Measurements from ENCODE around the gene PTPRK.
A peak's percentile ranks its signal among the peaks of the same experiment; 100 is the strongest.

DNA sequence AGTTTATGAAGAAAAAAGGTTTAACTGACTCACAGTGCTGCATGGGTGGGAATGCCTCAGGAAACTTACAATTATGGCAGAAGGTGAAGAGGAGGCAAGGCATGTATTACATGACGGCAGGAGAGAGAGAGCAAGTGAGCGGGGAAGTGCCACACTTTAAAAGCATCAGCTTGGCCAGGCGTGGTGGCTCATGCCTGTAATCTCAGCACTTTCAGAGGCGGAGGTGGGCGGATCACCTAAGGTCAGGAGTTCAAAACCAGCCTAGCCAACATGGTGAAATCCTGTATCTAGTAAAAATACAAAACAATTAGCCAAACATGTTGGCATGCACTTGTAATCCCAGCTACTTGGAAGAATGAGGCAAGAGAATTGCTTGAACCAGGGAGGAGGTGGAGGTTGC, 406.2 kb downstream of the PTPRK start:
- TF ChIP-seq, protein P1, sequence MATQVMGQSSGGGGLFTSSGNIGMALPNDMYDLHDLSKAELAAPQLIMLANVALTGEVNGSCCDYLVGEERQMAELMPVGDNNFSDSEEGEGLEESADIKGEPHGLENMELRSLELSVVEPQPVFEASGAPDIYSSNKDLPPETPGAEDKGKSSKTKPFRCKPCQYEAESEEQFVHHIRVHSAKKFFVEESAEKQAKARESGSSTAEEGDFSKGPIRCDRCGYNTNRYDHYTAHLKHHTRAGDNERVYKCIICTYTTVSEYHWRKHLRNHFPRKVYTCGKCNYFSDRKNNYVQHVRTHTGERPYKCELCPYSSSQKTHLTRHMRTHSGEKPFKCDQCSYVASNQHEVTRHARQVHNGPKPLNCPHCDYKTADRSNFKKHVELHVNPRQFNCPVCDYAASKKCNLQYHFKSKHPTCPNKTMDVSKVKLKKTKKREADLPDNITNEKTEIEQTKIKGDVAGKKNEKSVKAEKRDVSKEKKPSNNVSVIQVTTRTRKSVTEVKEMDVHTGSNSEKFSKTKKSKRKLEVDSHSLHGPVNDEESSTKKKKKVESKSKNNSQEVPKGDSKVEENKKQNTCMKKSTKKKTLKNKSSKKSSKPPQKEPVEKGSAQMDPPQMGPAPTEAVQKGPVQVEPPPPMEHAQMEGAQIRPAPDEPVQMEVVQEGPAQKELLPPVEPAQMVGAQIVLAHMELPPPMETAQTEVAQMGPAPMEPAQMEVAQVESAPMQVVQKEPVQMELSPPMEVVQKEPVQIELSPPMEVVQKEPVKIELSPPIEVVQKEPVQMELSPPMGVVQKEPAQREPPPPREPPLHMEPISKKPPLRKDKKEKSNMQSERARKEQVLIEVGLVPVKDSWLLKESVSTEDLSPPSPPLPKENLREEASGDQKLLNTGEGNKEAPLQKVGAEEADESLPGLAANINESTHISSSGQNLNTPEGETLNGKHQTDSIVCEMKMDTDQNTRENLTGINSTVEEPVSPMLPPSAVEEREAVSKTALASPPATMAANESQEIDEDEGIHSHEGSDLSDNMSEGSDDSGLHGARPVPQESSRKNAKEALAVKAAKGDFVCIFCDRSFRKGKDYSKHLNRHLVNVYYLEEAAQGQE (IDR thresholded peaks at IDR 0.05) = no peak
- TF ChIP-seq, protein P2, sequence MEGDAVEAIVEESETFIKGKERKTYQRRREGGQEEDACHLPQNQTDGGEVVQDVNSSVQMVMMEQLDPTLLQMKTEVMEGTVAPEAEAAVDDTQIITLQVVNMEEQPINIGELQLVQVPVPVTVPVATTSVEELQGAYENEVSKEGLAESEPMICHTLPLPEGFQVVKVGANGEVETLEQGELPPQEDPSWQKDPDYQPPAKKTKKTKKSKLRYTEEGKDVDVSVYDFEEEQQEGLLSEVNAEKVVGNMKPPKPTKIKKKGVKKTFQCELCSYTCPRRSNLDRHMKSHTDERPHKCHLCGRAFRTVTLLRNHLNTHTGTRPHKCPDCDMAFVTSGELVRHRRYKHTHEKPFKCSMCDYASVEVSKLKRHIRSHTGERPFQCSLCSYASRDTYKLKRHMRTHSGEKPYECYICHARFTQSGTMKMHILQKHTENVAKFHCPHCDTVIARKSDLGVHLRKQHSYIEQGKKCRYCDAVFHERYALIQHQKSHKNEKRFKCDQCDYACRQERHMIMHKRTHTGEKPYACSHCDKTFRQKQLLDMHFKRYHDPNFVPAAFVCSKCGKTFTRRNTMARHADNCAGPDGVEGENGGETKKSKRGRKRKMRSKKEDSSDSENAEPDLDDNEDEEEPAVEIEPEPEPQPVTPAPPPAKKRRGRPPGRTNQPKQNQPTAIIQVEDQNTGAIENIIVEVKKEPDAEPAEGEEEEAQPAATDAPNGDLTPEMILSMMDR (IDR thresholded peaks at IDR 0.05; ENCODE audit: low read depth, low read length, missing input control) = no peak
- TF ChIP-seq EGR1 (IDR thresholded peaks at IDR 0.05; ENCODE audit: low read depth in 2 of 2) = no peak
- no peak for TF ChIP-seq SP1 (IDR thresholded peaks at IDR 0.05)
- no peak for TF ChIP-seq FOXA1 (IDR thresholded peaks at IDR 0.05)
- TF ChIP-seq HNF4G (IDR thresholded peaks at IDR 0.05) = no peak
- TF ChIP-seq TAF1 (conservative IDR thresholded peaks at IDR 0.05) = no peak
- TF ChIP-seq, protein P3, sequence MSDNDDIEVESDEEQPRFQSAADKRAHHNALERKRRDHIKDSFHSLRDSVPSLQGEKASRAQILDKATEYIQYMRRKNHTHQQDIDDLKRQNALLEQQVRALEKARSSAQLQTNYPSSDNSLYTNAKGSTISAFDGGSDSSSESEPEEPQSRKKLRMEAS (IDR thresholded peaks at IDR 0.05) = no peak
- TF ChIP-seq RAD21 (IDR thresholded peaks at IDR 0.05) = peak in 1 of 2 donors; percentile 5
- no peak for TF ChIP-seq GABPA (IDR thresholded peaks at IDR 0.05 in 1 of 2, conservative IDR thresholded peaks at IDR 0.05 in 1 of 2)

All from liver (tissue), 3 donors.